Astrocyte of the spinal cord (primary cell): ENCODE data around the gene DNM3.

ENCODE experiments used
- DNase-seq: peaks from one replicate; pipeline ENCODE4 v3.0.0; 2011; ENCODE audit warnings: low read depth, low spot score
- H3K4me3 ChIP-seq: 2 replicates; pipeline ENCODE4 v1.5.1; 2011; ENCODE audit warnings: low read depth, mild to moderate bottlenecking, low read length, moderate library complexity
- in situ Hi-C: cut with HindIII; loops from 2 replicates; pipeline ENCODE4 v1.10.0; 2017; ENCODE audit warnings: low sequenced_read_pairs
- TF ChIP-seq, protein P1 (sequence below): IDR thresholded peaks from 2 replicates; pipeline ENCODE4 v1.5.1; 2012; ENCODE audit warnings: low read depth, mild to moderate bottlenecking, low read length, inconsistent platforms

DNM3 gene

GRCh38 chr1:172162236-172162635, 320.9 kb downstream of the DNM3 start:
- H3K4me3 ChIP-seq = no peak overlapping the region
- in situ Hi-C loops = no loop called here
- DNase-seq = no peak
- TF ChIP-seq, protein P1, sequence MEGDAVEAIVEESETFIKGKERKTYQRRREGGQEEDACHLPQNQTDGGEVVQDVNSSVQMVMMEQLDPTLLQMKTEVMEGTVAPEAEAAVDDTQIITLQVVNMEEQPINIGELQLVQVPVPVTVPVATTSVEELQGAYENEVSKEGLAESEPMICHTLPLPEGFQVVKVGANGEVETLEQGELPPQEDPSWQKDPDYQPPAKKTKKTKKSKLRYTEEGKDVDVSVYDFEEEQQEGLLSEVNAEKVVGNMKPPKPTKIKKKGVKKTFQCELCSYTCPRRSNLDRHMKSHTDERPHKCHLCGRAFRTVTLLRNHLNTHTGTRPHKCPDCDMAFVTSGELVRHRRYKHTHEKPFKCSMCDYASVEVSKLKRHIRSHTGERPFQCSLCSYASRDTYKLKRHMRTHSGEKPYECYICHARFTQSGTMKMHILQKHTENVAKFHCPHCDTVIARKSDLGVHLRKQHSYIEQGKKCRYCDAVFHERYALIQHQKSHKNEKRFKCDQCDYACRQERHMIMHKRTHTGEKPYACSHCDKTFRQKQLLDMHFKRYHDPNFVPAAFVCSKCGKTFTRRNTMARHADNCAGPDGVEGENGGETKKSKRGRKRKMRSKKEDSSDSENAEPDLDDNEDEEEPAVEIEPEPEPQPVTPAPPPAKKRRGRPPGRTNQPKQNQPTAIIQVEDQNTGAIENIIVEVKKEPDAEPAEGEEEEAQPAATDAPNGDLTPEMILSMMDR = no peak

DNA sequence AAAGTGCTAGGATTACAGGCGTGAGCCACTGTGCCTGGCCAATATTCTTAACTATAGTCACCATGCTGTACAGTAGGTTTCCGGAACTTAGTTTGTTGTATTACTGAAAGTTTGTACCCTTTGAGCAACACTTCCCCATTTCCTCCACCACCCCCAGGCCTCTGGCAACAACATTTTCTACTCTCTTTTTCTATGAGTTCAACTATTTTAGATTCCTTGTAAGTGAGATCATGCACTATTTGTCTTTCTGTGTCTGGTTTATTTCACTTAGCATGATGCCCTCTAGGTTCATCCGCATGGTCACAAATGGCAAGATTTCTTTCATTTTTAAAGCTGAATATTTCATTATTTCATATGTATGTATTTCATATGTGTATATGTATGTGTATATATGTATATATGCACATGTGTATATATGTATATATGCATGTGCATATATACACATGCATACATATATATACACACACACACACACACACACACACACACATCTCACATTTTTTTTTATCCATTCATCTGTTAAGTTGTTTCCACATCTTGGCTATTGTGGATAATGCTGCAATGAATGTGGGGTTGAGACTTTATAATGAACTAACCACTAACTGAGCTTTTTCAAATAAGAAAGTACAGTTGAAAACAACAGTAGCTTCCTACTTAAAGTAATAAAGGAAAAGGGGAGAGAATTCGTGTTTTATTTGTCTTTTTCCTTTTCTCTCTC, 322.4 kb downstream of the DNM3 start:
- no peak overlapping the region for H3K4me3 ChIP-seq
- TF ChIP-seq, protein P1 = no peak
- in situ Hi-C loops = no loop called here
- DNase-seq = peak; percentile 68

GRCh38 chr1:172165403-172165802, 324.1 kb downstream of the DNM3 start:
- TF ChIP-seq, protein P1 = no peak
- in situ Hi-C loops = no loop called here
- no peak for DNase-seq
- H3K4me3 ChIP-seq = no peak overlapping the region

DNA sequence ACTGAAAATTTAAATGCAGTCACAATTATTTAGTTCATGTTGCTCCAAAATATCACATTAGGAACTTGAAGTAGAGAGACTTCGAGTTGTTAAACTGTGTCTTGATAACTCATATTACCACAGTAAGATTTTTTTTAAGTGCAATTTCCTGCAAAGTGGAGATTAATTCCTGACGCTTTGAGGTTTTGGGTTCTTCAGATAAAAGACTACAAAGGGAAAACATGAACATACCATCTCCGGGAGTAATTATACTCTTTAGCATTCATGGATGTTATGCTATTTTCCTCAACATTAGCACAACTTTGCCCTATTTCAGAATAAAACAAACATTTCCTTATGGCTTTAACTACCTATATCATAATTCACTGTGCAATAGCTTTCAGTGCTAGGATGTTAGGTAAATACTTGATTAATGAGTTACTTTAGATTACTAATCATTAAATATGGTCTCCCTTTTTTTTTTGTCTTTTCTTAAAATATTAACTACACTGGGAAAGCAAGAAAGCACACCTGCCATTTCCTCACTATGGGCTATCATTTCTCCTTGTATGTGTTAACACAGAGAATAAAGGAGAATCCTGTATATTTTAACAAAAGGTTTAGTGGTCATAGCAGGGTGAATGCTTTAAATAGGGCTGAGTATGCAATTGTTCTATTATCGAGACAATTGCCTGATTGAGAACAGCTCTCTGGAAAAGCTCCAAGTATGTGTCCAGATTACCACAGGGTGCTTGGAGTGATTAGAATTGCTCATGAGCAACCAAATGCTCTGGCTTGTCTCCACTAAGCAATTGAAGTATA, 326.7 kb downstream of the DNM3 start:
- no peak overlapping the region for H3K4me3 ChIP-seq
- DNase-seq = peak; percentile 91
- in situ Hi-C loops = no loop called here
- TF ChIP-seq, protein P1 = no peak

- no peak overlapping the region for H3K4me3 ChIP-seq
- TF ChIP-seq, protein P1 = no peak
- DNase-seq = no peak
- in situ Hi-C loops = no loop called here
Observed at GRCh38 chr1:172168597-172168872, 327.2 kb downstream of the DNM3 start.

DNA sequence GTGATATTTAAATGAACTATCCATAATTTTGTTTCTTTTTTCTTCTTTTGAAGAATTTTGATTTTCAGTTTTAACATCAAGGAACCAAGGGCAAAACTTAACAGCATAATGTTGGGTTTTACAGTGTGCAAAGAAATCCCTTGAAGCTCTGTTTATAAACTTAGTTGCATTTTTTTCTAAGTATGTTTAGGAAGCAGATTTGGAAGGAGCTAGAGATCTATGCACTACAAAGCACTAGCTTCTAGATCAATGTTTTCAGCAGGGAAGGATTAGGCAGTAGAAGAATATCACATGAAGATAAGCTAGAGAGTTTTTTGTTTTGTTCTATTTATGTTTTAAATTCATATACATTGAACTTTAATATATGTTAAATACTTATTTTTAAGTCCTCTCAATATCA, 328.5 kb downstream of the DNM3 start:
- DNase-seq = no peak
- TF ChIP-seq, protein P1 = no peak
- in situ Hi-C loops = no loop called here
- H3K4me3 ChIP-seq = no peak overlapping the region
